HCT116 (cell line): Measurements from ENCODE around the gene RILPL1. TPM values are rescaled to one million over a fixed set of nuclear protein-coding genes. Genes with fewer than 3 reads are reported as not detected.

ENCODE experiments used
- ATAC-seq: fragments of 200-7000 bp; cut with Tn5 transposase; 2 replicates; pipeline ENCODE4 v1.9.1; 2020; ENCODE audit warnings: mild to moderate bottlenecking, moderate library complexity
- BruUV-seq: library from RNA; stranded (reverse); fragments of 400-500 nt; replicated peaks from 2 replicates; lab custom pipeline; 2021; lab: Mats Ljungman, UMichigan
- CTCF ChIA-PET: fragments of 300-600 bp; sonication (Branson Sonifier 250); formaldehyde crosslinking; loops from one replicate; lab custom pipeline; 2021; ENCODE audit warnings: antibody characterized with exemption; lab: Charles Lee
- POLR2A ChIA-PET: fragments of 300-600, 350-600 bp; sonication (Branson Sonifier 250); formaldehyde crosslinking; loops from one replicate; lab custom pipeline; 2021; ENCODE audit warnings: antibody characterized with exemption; lab: Charles Lee
- RAD21 ChIA-PET, 2 experiments: fragments of 300-600 bp; sonication (Branson Sonifier 250); formaldehyde crosslinking; loops; one replicate each; lab custom pipeline; 2023; ENCODE audit warnings: low total read pairs in 2 of 2; ENCODE audit not compliant: uncharacterized antibody in 2 of 2, unreplicated experiment in 2 of 2, low non-redundant PET in 1 of 2; lab: Charles Lee
- DNase-seq: peaks from one replicate; pipeline ENCODE4 v3.0.0-alpha.2; 2010; ENCODE audit warnings: low read depth, low spot score
- H2AFZ ChIP-seq: fragments of 200-600 bp; shearing (Covaris generic), sonication (generic); 2 replicates; pipeline ENCODE4 v1.6.1; 2017; ENCODE audit warnings: low read depth, mixed run types, mixed read lengths, antibody characterized with exemption, low read length; ENCODE audit not compliant: poor library complexity, severe bottlenecking
- H3K27ac ChIP-seq: 2 replicates; pipeline ENCODE4 v1.5.1; 2012; ENCODE audit warnings: low read depth, low read length
- H3K27me3 ChIP-seq: fragments of 200-600 bp; sonication (generic); 2 replicates; pipeline ENCODE4 v1.6.1; 2016; ENCODE audit warnings: mixed run types, low read length, mixed read lengths; ENCODE audit not compliant: insufficient read depth
- H3K36me3 ChIP-seq, 2 experiments: fragments of 200-500 bp in 1 of 2; fragments of 200-600 bp in 1 of 2; sonication (Bioruptor generic) in 1 of 2; sonication (generic) in 1 of 2; 2 replicates each; pipeline versions ENCODE4 v1.5.1 to v1.6.1; 2014 to 2016; ENCODE audit warnings: low read length in 2 of 2, inconsistent platforms in 1 of 2, mixed read lengths in 1 of 2, mixed run types in 1 of 2; ENCODE audit not compliant: insufficient read depth in 2 of 2, control insufficient read depth in 1 of 2
- H3K4me1 ChIP-seq, 2 experiments: fragments of 200-600 bp in 1 of 2; sonication (generic) in 1 of 2; 2 replicates each; pipeline versions ENCODE4 v1.5.1 to v1.6.1; 2012 to 2017; ENCODE audit warnings: low read length in 2 of 2, inconsistent platforms in 1 of 2, mild to moderate bottlenecking in 1 of 2, mixed read lengths in 1 of 2, mixed run types in 1 of 2, moderate library complexity in 1 of 2; ENCODE audit not compliant: insufficient read depth in 2 of 2, control insufficient read depth in 1 of 2
- H3K4me2 ChIP-seq: fragments of 200-600 bp; sonication (generic); 2 replicates; pipeline ENCODE4 v1.6.1; 2017; ENCODE audit warnings: mixed run types, low read length, mixed read lengths
- H3K4me3 ChIP-seq, 2 experiments: fragments of 200-600 bp in 1 of 2; sonication (generic) in 1 of 2; replicated peaks in 1 of 2; 2 replicates each; pipeline ENCODE4 v1.5.1; 2011 to 2016; ENCODE audit warnings: low read length in 2 of 2, control low read depth in 1 of 2, low read depth in 1 of 2, mild to moderate bottlenecking in 1 of 2, mixed read lengths in 1 of 2, mixed run types in 1 of 2
- H3K79me2 ChIP-seq: fragments of 200-600 bp; sonication (generic); 2 replicates; pipeline ENCODE4 v1.6.1; 2017; ENCODE audit warnings: mild to moderate bottlenecking, mixed run types, low read length, moderate library complexity, mixed read lengths; ENCODE audit not compliant: insufficient read depth
- H3K9ac ChIP-seq: fragments of 200-600 bp; sonication (generic); 2 replicates; pipeline ENCODE4 v1.6.1; 2016; ENCODE audit warnings: low read length, mixed read lengths
- H3K9me2 ChIP-seq: fragments of 200-600 bp; sonication (generic), shearing (Covaris generic); 2 replicates; pipeline ENCODE4 v1.6.1; 2017; ENCODE audit warnings: mixed run types, mild to moderate bottlenecking, moderate library complexity; ENCODE audit not compliant: insufficient read depth
- H3K9me3 ChIP-seq, 2 experiments: fragments of 200-500 bp in 1 of 2; fragments of 200-600 bp in 1 of 2; sonication (Bioruptor generic) in 1 of 2; sonication (generic) in 1 of 2; 2 replicates each; pipeline ENCODE4 v1.6.1; 2014 to 2017; ENCODE audit warnings: low read length in 2 of 2, mixed read lengths in 2 of 2, inconsistent platforms in 1 of 2, low read depth in 1 of 2, mild to moderate bottlenecking in 1 of 2, mixed run types in 1 of 2, moderate library complexity in 1 of 2; ENCODE audit not compliant: control insufficient read depth in 1 of 2, insufficient read depth in 1 of 2
- H4K20me1 ChIP-seq: fragments of 200-600 bp; sonication (generic), shearing (Covaris generic); 2 replicates; pipeline ENCODE4 v1.6.1; 2017; ENCODE audit warnings: mixed run types, mild to moderate bottlenecking, moderate library complexity; ENCODE audit not compliant: insufficient read depth
- ATF3 ChIP-seq: IDR thresholded peaks from 2 replicates; pipeline ENCODE4 v1.6.1; 2012
- CBX3 ChIP-seq: IDR thresholded peaks from 2 replicates; pipeline ENCODE4 v1.6.1; 2012; ENCODE audit warnings: low read depth
- CEBPB ChIP-seq: IDR thresholded peaks from 2 replicates; pipeline ENCODE4 v1.6.1; 2012; ENCODE audit warnings: low read depth
- EGR1 ChIP-seq: IDR thresholded peaks from 2 replicates; pipeline ENCODE4 v1.6.1; 2012; ENCODE audit warnings: low read depth
- ELF1 ChIP-seq: IDR thresholded peaks from 2 replicates; pipeline ENCODE4 v1.6.1; 2012; ENCODE audit warnings: low read depth, borderline replicate concordance
- EZH2 ChIP-seq: fragments of 200-600 bp; sonication (generic); IDR thresholded peaks from 2 replicates; pipeline ENCODE4 v1.6.1; 2017; ENCODE audit warnings: antibody characterized with exemption, mixed run types
- EZH2phosphoT487 ChIP-seq: fragments of 200-600 bp; IDR thresholded peaks from 2 replicates; pipeline ENCODE4 v1.6.1; 2018; ENCODE audit warnings: antibody characterized with exemption, borderline replicate concordance
- JUND ChIP-seq: IDR thresholded peaks from 2 replicates; pipeline ENCODE4 v1.6.1; 2012
- POLR2A ChIP-seq: IDR thresholded peaks from 2 replicates; pipeline ENCODE4 v1.7.0; 2011; ENCODE audit warnings: borderline replicate concordance; ENCODE audit not compliant: insufficient read depth, insufficient read length; ENCODE audit errors: extremely low read depth
- POLR2AphosphoS5 ChIP-seq: IDR thresholded peaks from 2 replicates; pipeline ENCODE4 v1.6.1; 2011; ENCODE audit warnings: mild to moderate bottlenecking, low read depth, low read length, moderate library complexity
- RAD21 ChIP-seq: IDR thresholded peaks from 2 replicates; pipeline ENCODE4 v1.6.1; 2012; ENCODE audit warnings: low read depth, mild to moderate bottlenecking
- REST ChIP-seq: IDR thresholded peaks from 2 replicates; pipeline ENCODE4 v1.6.1; 2012; ENCODE audit warnings: low read depth
- SIN3A ChIP-seq: IDR thresholded peaks from 2 replicates; pipeline ENCODE4 v1.6.1; 2012; ENCODE audit warnings: low read depth
- SP1 ChIP-seq: IDR thresholded peaks from 2 replicates; pipeline ENCODE4 v1.6.1; 2012; ENCODE audit warnings: low read depth
- TCF7L2 ChIP-seq: IDR thresholded peaks from 2 replicates; pipeline ENCODE4 v1.7.0; 2011; ENCODE audit warnings: borderline replicate concordance, inconsistent platforms; ENCODE audit not compliant: insufficient read depth, insufficient read length; ENCODE audit errors: extremely low read depth
- YY1 ChIP-seq: IDR thresholded peaks from 2 replicates; pipeline ENCODE4 v1.6.1; 2011; ENCODE audit warnings: low read length, low read depth, moderate library complexity, mild to moderate bottlenecking; ENCODE audit not compliant: insufficient replicate concordance; ENCODE audit errors: extremely low read depth
- ZFX ChIP-seq: fragments of 450-650 bp; IDR thresholded peaks from 2 replicates; pipeline ENCODE4 v1.6.1; 2017
- ZNF274 ChIP-seq: fragments of 200-500 bp; sonication (Bioruptor generic); IDR thresholded peaks from 2 replicates; pipeline ENCODE4 v1.6.1; 2014; ENCODE audit warnings: mild to moderate bottlenecking, low read depth, low read length, inconsistent platforms
- intact Hi-C: fragments of 100-400 bp; cut with micrococcal nuclease; formaldehyde crosslinking; loops from 2 replicates; pipeline ENCODE4 v1.10.0; 2022
- total RNA-seq: library from RNA; stranded (reverse); gene quantifications from one replicate; pipeline ENCODE4 v1.2.1, GENCODE V29; 2021; ENCODE audit not compliant: unreplicated experiment
- TF ChIP-seq, protein P1 (sequence below), 3 experiments: fragments of 200-600 bp in 1 of 3; sonication (generic) in 1 of 3; IDR thresholded peaks in 2 of 3; conservative IDR thresholded peaks in 1 of 3; 2 replicates each; pipeline ENCODE4 v1.5.1; 2012 to 2017; ENCODE audit warnings: low read depth in 2 of 3, low read length in 2 of 3, antibody characterized with exemption in 1 of 3, borderline replicate concordance in 1 of 3, control low read depth in 1 of 3, mild to moderate bottlenecking in 1 of 3, mixed read lengths in 1 of 3, mixed run types in 1 of 3, moderate library complexity in 1 of 3; ENCODE audit not compliant: insufficient read depth in 1 of 3

Gene RILPL1
- total RNA-seq, 1 experiment from 2014 or later, result 11.8 TPM

GRCh38 chr12:123450636-123451035 lies 82.9 kb downstream of the RILPL1 start:
- POLR2A ChIA-PET, result interaction anchor here (0.9 kb wide), 1 partner anchor 623 kb away, joined by 3 read pairs; no protein-coding TSS in a partner anchor
- no peak overlapping the region for H3K9ac ChIP-seq
- no peaks in the 10 kb centered on the region for H3K36me3 ChIP-seq
- H2AFZ ChIP-seq, result no peak overlapping the region
- H3K9me2 ChIP-seq, result no peaks in the 10 kb centered on the region
- no peaks in the 10 kb centered on the region for H3K27me3 ChIP-seq
- no peaks in the 10 kb centered on the region for H3K79me2 ChIP-seq
- intact Hi-C loops, result no loop called here
- no peak for TF ChIP-seq SIN3A
- TF ChIP-seq EZH2, result no peak
- TF ChIP-seq, protein P1, sequence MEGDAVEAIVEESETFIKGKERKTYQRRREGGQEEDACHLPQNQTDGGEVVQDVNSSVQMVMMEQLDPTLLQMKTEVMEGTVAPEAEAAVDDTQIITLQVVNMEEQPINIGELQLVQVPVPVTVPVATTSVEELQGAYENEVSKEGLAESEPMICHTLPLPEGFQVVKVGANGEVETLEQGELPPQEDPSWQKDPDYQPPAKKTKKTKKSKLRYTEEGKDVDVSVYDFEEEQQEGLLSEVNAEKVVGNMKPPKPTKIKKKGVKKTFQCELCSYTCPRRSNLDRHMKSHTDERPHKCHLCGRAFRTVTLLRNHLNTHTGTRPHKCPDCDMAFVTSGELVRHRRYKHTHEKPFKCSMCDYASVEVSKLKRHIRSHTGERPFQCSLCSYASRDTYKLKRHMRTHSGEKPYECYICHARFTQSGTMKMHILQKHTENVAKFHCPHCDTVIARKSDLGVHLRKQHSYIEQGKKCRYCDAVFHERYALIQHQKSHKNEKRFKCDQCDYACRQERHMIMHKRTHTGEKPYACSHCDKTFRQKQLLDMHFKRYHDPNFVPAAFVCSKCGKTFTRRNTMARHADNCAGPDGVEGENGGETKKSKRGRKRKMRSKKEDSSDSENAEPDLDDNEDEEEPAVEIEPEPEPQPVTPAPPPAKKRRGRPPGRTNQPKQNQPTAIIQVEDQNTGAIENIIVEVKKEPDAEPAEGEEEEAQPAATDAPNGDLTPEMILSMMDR (IDR thresholded peaks at IDR 0.05 in 2 of 3, conservative IDR thresholded peaks at IDR 0.05 in 1 of 3; ENCODE audit: borderline replicate concordance in 1 of 3, insufficient read depth in 1 of 3, low read depth in 2 of 3, low read length in 2 of 3), result no peak
- no peak for TF ChIP-seq EZH2phosphoT487
- no peak for TF ChIP-seq POLR2A
- no peak for TF ChIP-seq EGR1
- TF ChIP-seq SP1, result no peak
- TF ChIP-seq YY1, result no peak
- no peak for TF ChIP-seq ATF3
- no peak for TF ChIP-seq JUND
- TF ChIP-seq TCF7L2, result no peak
- TF ChIP-seq CBX3, result no peak
- no peak for TF ChIP-seq ZFX
- no peak for TF ChIP-seq ZNF274
- TF ChIP-seq POLR2AphosphoS5, result no peak
- TF ChIP-seq CEBPB, result no peak
- TF ChIP-seq RAD21, result no peak
- no peak for TF ChIP-seq REST
- no peak for TF ChIP-seq ELF1
- no TSS peak for BruUV-seq
- ATAC-seq (no peak), DNase-seq (no peak)
- H3K4me1 ChIP-seq, result peaks cover 0 to 4% of the 10 kb centered on the region in 2 experiments; a peak in 1 of 4 replicates
- CTCF ChIA-PET, result interaction anchor here (0.6 kb wide), 1 partner anchor 70 kb away, joined by 3 read pairs; no protein-coding TSS in a partner anchor
- H3K4me2 ChIP-seq, result no peak overlapping the region
- H3K9me3 ChIP-seq, result no peaks in the 10 kb centered on the region
- H3K27ac ChIP-seq, result no peak overlapping the region
- H3K4me3 ChIP-seq, result no peak overlapping the region
- H4K20me1 ChIP-seq, result no peaks in the 10 kb centered on the region
- RAD21 ChIA-PET, result no interaction called here
